WERI-Rb-1 (cell line): ENCODE measurements around the gene STX5.

ENCODE experiments used
- DNase-seq: peaks from one replicate; pipeline ENCODE4 v3.0.0-alpha.2; 2020
- H3K27ac ChIP-seq: fragments of 250-450 bp; sonication (Bioruptor Pico); 2 replicates; pipeline ENCODE4 v1.5.1; 2020; ENCODE audit warnings: mild to moderate bottlenecking, moderate library complexity
- H3K27me3 ChIP-seq: fragments of 250-450 bp; sonication (Bioruptor Pico); 2 replicates; pipeline ENCODE4 v1.5.1; 2021; ENCODE audit warnings: mild to moderate bottlenecking, low read depth, moderate library complexity; ENCODE audit not compliant: insufficient read depth, severe bottlenecking
- H3K36me3 ChIP-seq: fragments of 250-450 bp; sonication (Bioruptor Pico); 2 replicates; pipeline ENCODE4 v1.5.1; 2020; ENCODE audit warnings: mild to moderate bottlenecking, moderate library complexity
- H3K4me3 ChIP-seq: 2 replicates; pipeline ENCODE4 v1.5.1; 2011; ENCODE audit warnings: low read depth, mild to moderate bottlenecking, control low read depth, low read length
- H3K9me3 ChIP-seq: fragments of 250-450 bp; sonication (Bioruptor Pico); 2 replicates; pipeline ENCODE4 v1.5.1; 2021; ENCODE audit warnings: mild to moderate bottlenecking, moderate library complexity; ENCODE audit not compliant: severe bottlenecking
- CTCF ChIP-seq: IDR thresholded peaks from 2 replicates; pipeline ENCODE4 v1.5.1; 2011; ENCODE audit warnings: low read depth, mild to moderate bottlenecking, control low read depth, inconsistent platforms, low read length

Gene STX5

GRCh38 chr11:62831520-62832335 lies at the start of gene STX5:
Gene STX5 (minus strand): TSS chr11:62832051. CDS start chr11:62831243, 808 bp downstream.
- TF ChIP-seq CTCF = no peak
- Histone ChIP-seq H3K36me3 (peaks cover 54% of the 10 kb centered on the region), H3K27me3 (no peaks in the 10 kb centered on the region), H3K4me3 (peak within 1 kb of the TSS; percentile 68), H3K27ac (peak within 1 kb of the TSS; percentile 85), H3K9me3 (no peaks in the 10 kb centered on the region)
- DNase-seq = peak; percentile 99

- Histone ChIP-seq H3K27ac (peak within 1 kb of the TSS; percentile 98), H3K36me3 (peaks cover 89% of the 10 kb centered on the region), H3K27me3 (no peaks in the 10 kb centered on the region), H3K4me3 (peak within 1 kb of the TSS; percentile 71), H3K9me3 (no peaks in the 10 kb centered on the region)
- DNase-seq = peak; percentile 88
- peak; percentile 87 for TF ChIP-seq CTCF
These were observed 49.1 kb upstream of the STX5 start, which contains the start of gene SLC3A2 for GRCh38 chr11:62880803-62881578. Gene SLC3A2 (plus strand): TSS chr11:62880896. CDS start chr11:62881024, 128 bp downstream.

- H3K9me3 ChIP-seq = no peaks in the 10 kb centered on the region
- H3K27ac ChIP-seq = peak overlapping the region; percentile 98
- no peaks in the 10 kb centered on the region for H3K27me3 ChIP-seq
- TF ChIP-seq CTCF = no peak
- peaks cover 88% of the 10 kb centered on the region for H3K36me3 ChIP-seq
- peak overlapping the region; percentile 71 for H3K4me3 ChIP-seq
- DNase-seq = no peak
These were observed 48.5 kb upstream of the STX5 start for GRCh38 chr11:62880231-62880802.

GRCh38 chr11:62879235-62879978 lies 47.6 kb upstream of the STX5 start:
- Histone ChIP-seq H3K9me3 (no peaks in the 10 kb centered on the region), H3K27me3 (no peaks in the 10 kb centered on the region), H3K36me3 (peaks cover 87% of the 10 kb centered on the region), H3K27ac (peak overlapping the region; percentile 2; the same call in 1 of the 2 replicates), H3K4me3 (no peak overlapping the region)
- no peak for TF ChIP-seq CTCF
- no peak for DNase-seq

- TF ChIP-seq CTCF = no peak
- peaks cover 86% of the 10 kb centered on the region for H3K36me3 ChIP-seq
- no peak overlapping the region for H3K4me3 ChIP-seq
- no peaks in the 10 kb centered on the region for H3K9me3 ChIP-seq
- DNase-seq = no peak
- H3K27me3 ChIP-seq = no peaks in the 10 kb centered on the region
- peak overlapping the region; percentile 67 for H3K27ac ChIP-seq
These were observed 44.9 kb upstream of the STX5 start for GRCh38 chr11:62876712-62877111.
